ENCODE results near the gene PAFAH1B1. TPM values are rescaled to one million over a fixed set of nuclear protein-coding genes. Genes with fewer than 3 reads are reported as not detected.
A peak's percentile ranks its signal among the peaks of the same experiment; 100 is the strongest.

The PAFAH1B1 gene
- total RNA-seq, 1 experiment from 2014 or later = 49.1 TPM

- H4K20me1 ChIP-seq (ENCODE audit: low read length) = no peaks in the 10 kb centered on the region
- no peaks in the 10 kb centered on the region for H3K36me3 ChIP-seq (ENCODE audit: low read depth, low read length)
- peak overlapping the region; percentile 39; the same call in 1 of the 2 replicates for H3K4me2 ChIP-seq (ENCODE audit: low read length)
- H3K4me3 ChIP-seq (ENCODE audit: low read length) = no peak overlapping the region
- no peaks in the 10 kb centered on the region for H3F3A ChIP-seq (ENCODE audit: low read length, unreplicated experiment)
- no peaks in the 10 kb centered on the region for H3K79me2 ChIP-seq (ENCODE audit: low read length)
- TF ChIP-seq EZH2phosphoT487 (IDR thresholded peaks at IDR 0.05; ENCODE audit: borderline replicate concordance, low read length) = no peak
- no peak for TF ChIP-seq EZH2 (IDR thresholded peaks at IDR 0.05; ENCODE audit: low read length, unreplicated experiment)
- no peak for TF ChIP-seq CTCF (conservative IDR thresholded peaks at IDR 0.05; ENCODE audit: low read depth, low read length)
- DNase-seq (peak; percentile 16), ATAC-seq (peak; percentile 57)
- H3K27me3 ChIP-seq (ENCODE audit: low read length) = no peaks in the 10 kb centered on the region
- CTCF ChIA-PET = interaction anchor here (0.6 to 1.0 kb wide), 3 partner anchors 12 to 268 kb away, joined by 3 to 8 read pairs (median 4); partner anchors contain the start of gene PAFAH1B1
- H3K9ac ChIP-seq (ENCODE audit: low read length) = no peak overlapping the region
- H3K9me2 ChIP-seq (replicated peaks; ENCODE audit: low read length) = no peaks in the 10 kb centered on the region
- no TSS peak for BruUV-seq (replicated peaks)
- H3K9me3 ChIP-seq (ENCODE audit: low read length) = no peaks in the 10 kb centered on the region
- no peaks in the 10 kb centered on the region for H3K4me1 ChIP-seq (ENCODE audit: insufficient read depth, low read length)
- intact Hi-C loops (cut with micrococcal nuclease) = no loop called here
- POLR2A ChIA-PET (ENCODE audit: unreplicated experiment) = no interaction called here
- peak overlapping the region; percentile 63 for H2AFZ ChIP-seq (ENCODE audit: low read length)
- H3K27ac ChIP-seq (ENCODE audit: low read length) = no peak overlapping the region
These were observed 12.8 kb upstream of the PAFAH1B1 start for GRCh38 chr17:2580661-2581060.

- BruUV-seq (replicated peaks) = no TSS peak
- H3K9ac ChIP-seq (ENCODE audit: low read length) = no peak overlapping the region
- intact Hi-C loops (cut with micrococcal nuclease) = no loop called here
- no peak overlapping the region for H3K27ac ChIP-seq (ENCODE audit: low read length)
- no peak for DNase-seq
- ChIA-PET CTCF (no interaction called here), POLR2A (ENCODE audit: unreplicated experiment) (no interaction called here)
- H4K20me1 ChIP-seq (ENCODE audit: low read length) = no peaks in the 10 kb centered on the region
- no peaks in the 10 kb centered on the region for H3K9me3 ChIP-seq (ENCODE audit: low read length)
- no peaks in the 10 kb centered on the region for H3K36me3 ChIP-seq (ENCODE audit: low read depth, low read length)
- H3K9me2 ChIP-seq (replicated peaks; ENCODE audit: low read length) = no peaks in the 10 kb centered on the region
- no peak for ATAC-seq
- no peaks in the 10 kb centered on the region for H3K27me3 ChIP-seq (ENCODE audit: low read length)
- H3K4me2 ChIP-seq (ENCODE audit: low read length) = no peak overlapping the region
- no peaks in the 10 kb centered on the region for H3K79me2 ChIP-seq (ENCODE audit: low read length)
- H3K4me1 ChIP-seq (ENCODE audit: insufficient read depth, low read length) = no peaks in the 10 kb centered on the region
- no peak overlapping the region for H3K4me3 ChIP-seq (ENCODE audit: low read length)
- no peak overlapping the region for H2AFZ ChIP-seq (ENCODE audit: low read length)
- H3F3A ChIP-seq (ENCODE audit: low read length, unreplicated experiment) = no peaks in the 10 kb centered on the region
- TF ChIP-seq EZH2phosphoT487 (IDR thresholded peaks at IDR 0.05; ENCODE audit: borderline replicate concordance, low read length) = no peak
- no peak for TF ChIP-seq CTCF (conservative IDR thresholded peaks at IDR 0.05; ENCODE audit: low read depth, low read length)
- no peak for TF ChIP-seq EZH2 (IDR thresholded peaks at IDR 0.05; ENCODE audit: low read length, unreplicated experiment)
These were observed 11.0 kb upstream of the PAFAH1B1 start for GRCh38 chr17:2582493-2582892.

GRCh38 chr17:2591040-2591640 is 2.3 kb upstream of the PAFAH1B1 start:
- intact Hi-C loops (cut with micrococcal nuclease) = loop anchor here (5.0 to 10.0 kb wide), 2 partner anchors 64 to 79 kb away; partner anchors contain the start of gene METTL16
- POLR2A ChIA-PET (ENCODE audit: unreplicated experiment) = no interaction called here
- H3K4me2 ChIP-seq (ENCODE audit: low read length) = no peak overlapping the region
- no peaks in the 10 kb centered on the region for H3K9me3 ChIP-seq (ENCODE audit: low read length)
- peaks cover 24% of the 10 kb centered on the region for H3K79me2 ChIP-seq (ENCODE audit: low read length)
- no peak overlapping the region for H2AFZ ChIP-seq (ENCODE audit: low read length)
- H3K4me3 ChIP-seq (ENCODE audit: low read length) = no peak overlapping the region
- H3K27me3 ChIP-seq (ENCODE audit: low read length) = no peaks in the 10 kb centered on the region
- H3K27ac ChIP-seq (ENCODE audit: low read length) = no peak overlapping the region
- TF ChIP-seq EZH2phosphoT487 (IDR thresholded peaks at IDR 0.05; ENCODE audit: borderline replicate concordance, low read length) (no peak), EZH2 (IDR thresholded peaks at IDR 0.05; ENCODE audit: low read length, unreplicated experiment) (no peak), CTCF (conservative IDR thresholded peaks at IDR 0.05; ENCODE audit: low read depth, low read length) (no peak)
- H4K20me1 ChIP-seq (ENCODE audit: low read length) = peaks cover 17% of the 10 kb centered on the region
- DNase-seq (no peak), ATAC-seq (no peak)
- BruUV-seq (replicated peaks) = no TSS peak
- no peaks in the 10 kb centered on the region for H3K36me3 ChIP-seq (ENCODE audit: low read depth, low read length)
- CTCF ChIA-PET = no interaction called here
- peaks cover 5% of the 10 kb centered on the region; the same call in 1 of the 2 replicates for H3K4me1 ChIP-seq (ENCODE audit: insufficient read depth, low read length)
- H3K9ac ChIP-seq (ENCODE audit: low read length) = no peak overlapping the region
- no peaks in the 10 kb centered on the region for H3K9me2 ChIP-seq (replicated peaks; ENCODE audit: low read length)
- H3F3A ChIP-seq (ENCODE audit: low read length, unreplicated experiment) = no peaks in the 10 kb centered on the region

Measured in PC-3 (cell line).